Stimulated activated CD4-positive, alpha-beta T cell treated with anti-CD3 and anti-CD28 coated beads, Interleukin-15, amount 100 ng/mL, for 1 hour (primary cell): Measurements from ENCODE around the gene MAIP1.

ENCODE experiments used
- DNase-seq, 2 donors: peaks; one replicate each; pipeline ENCODE4 v3.0.0-alpha.2; 2020; ENCODE audit warnings: low read depth in 1 of 2, low spot score in 1 of 2

The MAIP1 gene

DNA sequence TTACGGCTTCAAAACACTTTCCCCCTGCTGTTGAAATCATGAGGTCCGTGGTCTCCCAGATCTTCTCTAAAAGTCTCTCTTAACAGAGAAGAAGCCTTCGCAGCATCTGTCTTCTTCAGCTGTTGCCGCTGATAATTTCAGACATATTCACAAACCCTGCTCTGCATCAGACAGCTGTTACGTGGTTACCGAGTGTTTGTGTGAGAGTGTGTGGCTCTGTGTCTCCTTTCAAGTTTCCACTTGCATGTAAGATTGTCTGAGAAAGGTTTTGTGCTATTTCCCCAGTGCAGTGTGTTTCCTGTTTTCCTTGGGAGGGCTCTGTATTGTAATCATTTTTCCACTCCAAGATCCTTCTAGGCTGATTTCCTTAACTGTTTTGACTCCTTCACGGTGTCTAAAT is 32.8 kb downstream of the MAIP1 start:
- no peak for DNase-seq

DNA sequence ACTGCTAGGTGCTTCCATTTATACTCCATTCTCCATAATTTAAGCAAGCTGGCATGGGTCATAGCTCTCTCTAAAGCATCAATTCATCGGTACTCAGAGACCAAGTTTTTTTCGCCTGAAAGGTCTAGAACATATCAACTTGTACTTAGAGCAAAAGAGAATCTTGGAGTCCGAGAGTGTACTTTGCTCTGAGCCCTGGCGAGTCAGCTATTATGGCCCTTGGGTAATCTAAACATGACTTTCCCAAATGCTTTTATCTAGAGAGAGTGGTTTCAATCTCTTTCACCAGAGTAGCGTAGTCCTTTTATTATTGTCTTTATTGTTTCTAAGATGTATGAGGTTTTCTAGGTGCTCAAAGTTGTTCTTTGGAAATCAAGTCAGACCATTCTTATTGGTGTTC is 34.4 kb downstream of the MAIP1 start:
- no peak for DNase-seq

DNA sequence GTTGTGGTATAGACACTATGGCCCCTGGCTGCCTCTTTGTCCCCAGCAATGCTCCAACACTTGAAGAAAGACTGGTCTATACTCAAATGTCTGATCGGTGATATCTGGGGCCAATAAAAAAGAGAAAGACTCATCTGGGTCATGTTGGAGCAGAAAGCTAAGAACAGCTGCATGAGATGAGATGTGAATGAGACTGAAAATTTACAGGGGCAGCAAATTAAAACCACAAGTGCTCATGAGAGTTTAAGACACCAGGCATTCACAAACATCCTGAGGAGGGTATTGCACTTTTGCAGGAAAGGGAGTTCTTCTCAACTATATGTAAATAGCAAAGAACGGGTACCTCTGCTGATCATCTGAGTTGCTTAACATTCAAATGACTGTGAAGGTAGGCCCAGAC is 36.3 kb downstream of the MAIP1 start:
- no peak for DNase-seq

DNA sequence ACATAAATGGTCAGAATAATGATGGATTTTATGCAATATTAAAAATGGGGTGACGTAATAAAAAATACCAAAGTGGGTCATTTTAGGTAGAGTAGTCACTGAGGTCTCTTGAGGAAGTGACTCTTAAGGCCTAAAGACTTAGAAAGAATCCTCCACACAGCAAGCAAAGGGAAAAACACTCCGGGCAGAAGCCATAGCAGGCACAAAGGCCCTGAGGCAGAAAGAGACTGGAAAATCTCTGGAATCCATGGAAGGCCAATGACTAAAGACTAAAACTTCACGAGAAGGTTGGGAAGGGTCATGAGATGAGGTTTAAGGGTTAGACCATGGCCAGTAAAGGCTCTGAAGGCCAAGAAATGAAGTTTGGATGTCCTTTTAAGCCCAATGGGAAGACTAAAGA is 36.9 kb downstream of the MAIP1 start:
- no peak for DNase-seq

DNA sequence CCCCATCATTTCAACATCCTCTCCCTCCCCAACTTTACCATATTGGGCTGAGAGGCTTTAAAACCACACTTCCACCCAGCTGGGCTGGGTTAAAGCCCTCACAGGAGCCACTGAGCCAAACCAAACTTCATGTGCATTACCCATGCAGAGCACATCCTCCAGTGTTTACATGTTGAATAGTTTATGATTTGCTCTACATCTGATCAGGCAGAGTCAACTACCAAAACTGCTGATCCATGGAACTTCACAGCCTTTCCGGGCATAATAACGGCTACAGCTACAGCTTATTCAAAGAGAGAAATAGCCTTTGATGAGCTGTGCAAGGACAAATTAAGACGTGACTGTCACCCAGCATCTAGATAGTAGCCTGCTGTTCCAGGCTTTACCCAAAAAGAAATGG is 39.0 kb downstream of the MAIP1 start:
- DNase-seq, result no peak

DNA sequence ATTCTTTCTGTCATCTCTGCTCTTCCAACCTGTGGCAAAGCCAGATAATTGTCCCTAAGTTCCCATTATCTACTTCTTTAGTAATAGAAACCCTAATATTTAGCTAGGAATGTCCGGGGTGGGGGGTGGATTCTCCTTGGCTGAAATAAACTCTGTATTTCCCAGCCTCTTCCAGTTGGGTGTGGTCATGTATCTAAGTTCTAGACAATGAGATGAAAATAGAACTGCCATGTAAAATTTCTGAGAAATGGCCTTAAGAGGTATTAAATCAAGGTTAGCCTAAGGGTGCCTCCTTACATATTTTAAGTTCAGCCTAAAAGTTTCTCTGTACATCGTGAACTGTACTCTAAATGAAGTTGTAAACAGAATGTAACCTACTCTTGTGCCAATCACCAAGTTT is 39.5 kb downstream of the MAIP1 start:
- DNase-seq, result no peak

DNA sequence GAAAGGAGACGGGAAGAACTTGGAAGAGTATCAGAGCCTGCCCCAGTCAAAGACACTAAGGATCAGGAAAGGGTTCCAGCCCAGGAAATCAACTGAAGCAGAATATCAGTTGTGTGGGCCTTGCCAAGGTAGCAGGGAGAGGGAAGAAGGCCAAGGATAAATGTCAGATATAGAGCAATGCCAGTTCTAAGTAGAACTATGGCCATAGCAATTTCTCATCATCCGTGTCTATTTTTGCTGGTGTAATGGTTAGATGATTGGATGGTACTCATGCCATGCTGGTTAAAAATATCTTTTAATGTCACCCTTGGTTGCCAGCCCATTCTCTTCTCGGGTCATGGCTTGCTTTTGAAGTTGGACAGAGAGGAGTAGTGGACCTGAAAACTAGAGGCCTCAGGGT is 41.9 kb downstream of the MAIP1 start:
- DNase-seq, result no peak

DNA sequence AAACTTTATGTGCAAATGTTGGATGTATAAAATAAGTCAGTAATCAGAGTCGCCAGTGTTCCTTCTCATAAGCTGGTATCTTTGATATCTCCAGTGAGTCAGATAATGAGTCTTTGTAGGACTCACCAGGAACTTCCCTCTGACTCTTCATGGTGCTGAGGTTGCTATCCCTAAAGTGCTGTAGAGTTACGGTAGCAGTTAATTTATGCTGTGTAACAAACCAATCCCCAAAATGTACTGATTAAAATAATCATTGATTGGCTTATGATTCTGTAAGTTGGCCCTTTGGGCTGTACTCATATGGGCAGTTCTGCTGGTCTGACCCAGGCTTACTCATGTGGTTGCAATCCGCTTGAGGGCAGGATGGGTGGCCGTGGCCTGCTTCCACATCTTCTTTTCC is 43.8 kb downstream of the MAIP1 start:
- DNase-seq, result no peak

DNA sequence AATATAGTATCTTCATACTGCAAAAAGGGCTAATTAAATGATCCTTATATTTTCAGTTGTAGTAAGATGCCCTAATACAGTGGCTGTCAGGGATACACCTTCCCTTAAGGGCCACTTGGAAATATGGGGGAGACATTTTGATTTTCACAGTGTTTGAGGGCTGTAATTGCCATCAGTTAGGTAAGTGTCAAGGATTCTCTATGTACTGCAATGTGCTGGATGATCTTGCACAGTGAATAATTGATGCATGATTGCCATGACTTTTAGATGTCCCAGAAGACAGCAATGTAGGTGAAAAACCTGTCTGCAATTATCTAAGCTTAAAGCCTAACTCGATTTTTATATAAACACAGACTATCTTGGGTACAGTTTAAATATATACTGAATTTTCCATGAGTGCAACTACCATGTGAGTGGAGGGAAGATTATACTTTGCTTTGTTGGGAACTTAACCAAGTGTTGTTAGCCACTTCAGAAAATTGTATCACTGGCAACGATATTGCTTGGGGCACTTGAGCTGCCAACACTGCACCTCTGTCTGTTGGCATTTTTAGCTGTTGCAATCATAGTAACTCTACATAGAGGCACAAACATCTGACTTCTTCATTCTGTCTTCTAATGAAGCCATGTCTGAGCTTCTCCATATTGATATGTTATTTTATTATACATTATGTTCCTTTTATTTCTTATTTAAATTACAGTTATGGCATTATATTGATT is 45.2 kb downstream of the MAIP1 start:
- no peak for DNase-seq

DNA sequence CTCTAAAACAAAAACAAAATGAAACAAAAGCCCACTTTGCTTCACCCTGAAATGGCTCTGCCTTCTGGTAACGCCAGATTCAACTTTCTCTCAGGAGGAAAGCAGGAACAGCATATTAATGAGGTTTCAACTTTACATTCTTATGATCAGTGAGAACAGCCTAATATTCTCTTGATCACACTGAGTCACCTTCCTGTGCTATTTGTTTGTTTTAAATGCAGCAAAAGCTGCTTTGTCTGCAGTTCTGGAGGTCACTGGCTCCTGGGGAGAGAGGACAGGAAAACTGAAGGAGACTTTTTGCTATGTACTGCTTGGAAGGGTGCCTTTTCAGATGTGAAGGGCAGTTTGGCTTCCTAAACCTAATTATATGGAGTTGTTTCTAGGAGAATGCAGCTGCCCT is 48.1 kb downstream of the MAIP1 start:
- DNase-seq, result no peak

DNA sequence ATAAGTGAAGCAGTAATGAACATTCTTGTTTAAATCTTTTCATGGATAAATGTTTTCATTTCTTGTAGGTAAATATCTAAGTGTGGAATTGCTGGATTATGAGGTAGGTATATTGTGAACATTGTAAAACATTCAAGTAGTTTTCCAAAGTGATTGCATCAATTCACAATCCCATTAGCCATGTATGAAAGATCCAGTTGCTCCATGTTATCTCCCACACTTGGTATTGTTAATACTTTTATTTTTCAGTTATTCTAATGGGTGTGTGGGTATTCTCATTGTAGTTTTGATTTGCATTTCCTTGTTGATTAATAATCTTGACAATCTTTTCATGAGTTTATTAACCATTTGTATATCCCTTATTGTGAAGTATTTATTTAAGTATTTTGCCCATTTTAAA is 50.3 kb downstream of the MAIP1 start:
- no peak for DNase-seq

DNA sequence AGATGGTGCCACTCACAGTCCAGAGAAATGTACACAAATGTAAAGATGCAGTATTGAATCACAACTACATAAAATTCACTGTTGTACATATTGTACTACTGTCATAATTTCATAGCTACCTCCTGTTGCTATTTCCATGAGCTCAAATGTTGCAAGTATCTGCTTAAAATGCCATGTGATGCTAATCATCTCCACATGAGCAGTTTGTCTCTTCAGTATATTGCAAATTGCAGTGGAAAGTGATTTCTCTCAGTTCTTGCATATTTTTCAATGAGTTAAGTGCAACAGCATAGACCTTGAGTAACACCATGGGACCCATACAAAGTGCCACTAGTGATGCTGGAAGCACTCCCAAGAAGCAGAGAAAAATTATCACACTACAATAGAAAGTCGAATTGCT is 51.9 kb downstream of the MAIP1 start:
- DNase-seq, result no peak

DNA sequence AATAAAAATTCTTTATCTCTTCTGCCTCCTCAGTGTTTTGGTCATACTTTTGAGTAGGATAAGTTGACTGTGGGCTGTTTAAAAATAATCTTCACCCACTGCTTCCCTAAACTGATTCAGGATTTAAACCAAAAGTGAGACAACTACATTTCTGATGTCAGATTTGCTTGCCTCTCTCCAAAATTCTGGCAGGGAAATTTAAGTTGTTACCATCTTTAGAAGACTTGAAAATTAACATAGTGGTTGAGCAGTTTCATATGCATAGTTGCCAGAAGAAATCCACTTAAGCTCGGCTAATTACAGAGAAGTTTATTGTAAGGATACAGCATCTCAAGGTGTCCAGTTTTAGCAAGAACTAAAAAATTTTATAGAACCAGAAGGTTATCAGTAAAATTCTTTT is 57.0 kb downstream of the MAIP1 start:
- no peak for DNase-seq
